IMR-90 (cell line): ENCODE measurements around the gene TPPP3. TPM values are rescaled to one million over a fixed set of nuclear protein-coding genes. Genes with fewer than 3 reads are reported as not detected.

Source experiments
- ATAC-seq: fragments of 200-7000 bp; cut with Tn5 transposase; 2 replicates; pipeline ENCODE4 v1.9.1; 2020; ENCODE audit warnings: low read depth, mild to moderate bottlenecking, moderate library complexity
- BruUV-seq: library from RNA; stranded (reverse); fragments of 400-500 nt; replicated peaks from 2 replicates; lab custom pipeline; 2021; lab: Mats Ljungman, UMichigan
- CTCF ChIA-PET: fragments of 300-600 bp; formaldehyde crosslinking; extraction: SDS; loops from one replicate; lab custom pipeline; 2021; ENCODE audit warnings: antibody characterized with exemption; lab: Yijun Ruan, JAX
- POLR2A ChIA-PET: fragments of 300-600 bp; sonication (Branson Sonifier 250); formaldehyde crosslinking; loops from one replicate; lab custom pipeline; 2022; ENCODE audit warnings: antibody characterized with exemption; ENCODE audit not compliant: unreplicated experiment; lab: Charles Lee
- DNase-seq: peaks from one replicate; pipeline ENCODE4 v3.0.0; 2013
- H2AFZ ChIP-seq: replicated peaks from 2 replicates; pipeline ENCODE3; 2013; ENCODE audit warnings: low read length, mild to moderate bottlenecking; ENCODE audit not compliant: poor library complexity
- H2AK5ac ChIP-seq: 2 replicates; pipeline ENCODE4 v1.6.1; 2013; ENCODE audit warnings: low read depth, low read length, inconsistent platforms
- H2AK9ac ChIP-seq: replicated peaks from 2 replicates; pipeline ENCODE3; 2013; ENCODE audit warnings: mild to moderate bottlenecking, low read depth, low read length, moderate library complexity; ENCODE audit not compliant: poor library complexity
- H2BK120ac ChIP-seq: 2 replicates; pipeline ENCODE4 v1.6.1; 2013; ENCODE audit warnings: low read depth, low read length, inconsistent platforms
- H2BK15ac ChIP-seq: 3 replicates; pipeline ENCODE4 v1.6.1; 2013; ENCODE audit warnings: low read depth, low read length, inconsistent platforms
- H2BK20ac ChIP-seq: 2 replicates; pipeline ENCODE4 v1.6.1; 2013; ENCODE audit warnings: low read depth, mild to moderate bottlenecking, inconsistent platforms, low read length, moderate library complexity
- H2BK5ac ChIP-seq: 2 replicates; pipeline ENCODE4 v1.6.1; 2013; ENCODE audit warnings: mild to moderate bottlenecking, low read depth, low read length, inconsistent platforms; ENCODE audit not compliant: poor library complexity, severe bottlenecking
- H3K14ac ChIP-seq: replicated peaks from 2 replicates; pipeline ENCODE4 v1.6.1; 2013; ENCODE audit warnings: low read depth, low read length, inconsistent platforms
- H3K18ac ChIP-seq: 2 replicates; pipeline ENCODE4 v1.6.1; 2013; ENCODE audit warnings: low read depth, low read length, control low read depth
- H3K23ac ChIP-seq: 2 replicates; pipeline ENCODE4 v1.6.1; 2013; ENCODE audit warnings: low read depth, low read length, inconsistent platforms
- H3K27ac ChIP-seq: 2 replicates; pipeline ENCODE4 v1.5.1; 2013; ENCODE audit warnings: mild to moderate bottlenecking, control low read depth, low read length; ENCODE audit not compliant: insufficient read depth
- H3K27me3 ChIP-seq: 2 replicates; pipeline ENCODE4 v1.6.1; 2013; ENCODE audit warnings: low read length; ENCODE audit not compliant: control insufficient read depth, insufficient read depth
- H3K36me3 ChIP-seq: 2 replicates; pipeline ENCODE4 v1.6.1; 2013; ENCODE audit warnings: low read length, mixed read lengths; ENCODE audit not compliant: control insufficient read depth, insufficient read depth
- H3K4ac ChIP-seq: 2 replicates; pipeline ENCODE4 v1.6.1; 2013; ENCODE audit warnings: low read depth, low read length, inconsistent platforms
- H3K4me1 ChIP-seq: 2 replicates; pipeline ENCODE4 v1.6.1; 2013; ENCODE audit warnings: low read length, mixed read lengths; ENCODE audit not compliant: control insufficient read depth, insufficient read depth
- H3K4me2 ChIP-seq: 2 replicates; pipeline ENCODE4 v1.6.1; 2013; ENCODE audit warnings: low read depth, mild to moderate bottlenecking, control low read depth, low read length, moderate library complexity
- H3K4me3 ChIP-seq: 2 replicates; pipeline ENCODE4 v1.5.1; 2013; ENCODE audit warnings: low read depth, mild to moderate bottlenecking, control low read depth, low read length, moderate library complexity; ENCODE audit not compliant: insufficient read depth
- H3K56ac ChIP-seq: 2 replicates; pipeline ENCODE4 v1.6.1; 2013; ENCODE audit warnings: low read length, inconsistent platforms; ENCODE audit not compliant: insufficient read depth; ENCODE audit errors: extremely low read depth
- H3K79me1 ChIP-seq, 2 experiments: 2 replicates each; pipeline ENCODE4 v1.6.1; 2013; ENCODE audit warnings: low read length in 2 of 2, inconsistent platforms in 1 of 2, low read depth in 1 of 2
- H3K9ac ChIP-seq: 2 replicates; pipeline ENCODE4 v1.6.1; 2013; ENCODE audit warnings: low read depth, low read length, control low read depth
- H3K9me1 ChIP-seq: 2 replicates; pipeline ENCODE4 v1.6.1; 2013; ENCODE audit warnings: low read length, inconsistent platforms; ENCODE audit not compliant: insufficient read depth
- H3K9me3 ChIP-seq: 2 replicates; pipeline ENCODE4 v1.6.1; 2013; ENCODE audit warnings: low read length; ENCODE audit not compliant: control insufficient read depth, insufficient read depth
- H4K20me1 ChIP-seq: 2 replicates; pipeline ENCODE4 v1.6.1; 2013; ENCODE audit warnings: low read length, inconsistent platforms; ENCODE audit not compliant: insufficient read depth
- H4K5ac ChIP-seq: 2 replicates; pipeline ENCODE4 v1.6.1; 2013; ENCODE audit warnings: mild to moderate bottlenecking, low read depth, low read length, control low read depth
- H4K8ac ChIP-seq, 2 experiments: 2 replicates each; pipeline ENCODE4 v1.6.1; 2013; ENCODE audit warnings: low read depth in 2 of 2, low read length in 2 of 2, control low read depth in 1 of 2, inconsistent platforms in 1 of 2
- H4K91ac ChIP-seq: 2 replicates; pipeline ENCODE4 v1.6.1; 2013; ENCODE audit warnings: low read depth, low read length, inconsistent platforms; ENCODE audit not compliant: insufficient read depth
- CEBPB ChIP-seq: IDR thresholded peaks from 2 replicates; pipeline ENCODE4 v1.6.1; 2012; ENCODE audit warnings: low read depth, low read length, improper control_type of control experiment
- CHD1 ChIP-seq: IDR thresholded peaks from 2 replicates; pipeline ENCODE4 v1.6.1; 2012; ENCODE audit warnings: low read depth, low read length, improper control_type of control experiment
- MAZ ChIP-seq: IDR thresholded peaks from 2 replicates; pipeline ENCODE4 v1.6.1; 2012; ENCODE audit warnings: low read depth, mild to moderate bottlenecking, low read length, improper control_type of control experiment, moderate library complexity, borderline replicate concordance
- MXI1 ChIP-seq: IDR thresholded peaks from 2 replicates; pipeline ENCODE4 v1.6.1; 2012; ENCODE audit warnings: low read depth, mild to moderate bottlenecking, low read length, moderate library complexity, borderline replicate concordance
- RAD21 ChIP-seq: IDR thresholded peaks from 2 replicates; pipeline ENCODE4 v1.6.1; 2012; ENCODE audit warnings: low read length, improper control_type of control experiment
- RCOR1 ChIP-seq: IDR thresholded peaks from 2 replicates; pipeline ENCODE4 v1.6.1; 2012; ENCODE audit warnings: mild to moderate bottlenecking, low read length, improper control_type of control experiment; ENCODE audit not compliant: insufficient replicate concordance
- RFX5 ChIP-seq: IDR thresholded peaks from 2 replicates; pipeline ENCODE4 v1.8.0; 2012; ENCODE audit warnings: low read depth, mild to moderate bottlenecking, low read length, moderate library complexity
- USF2 ChIP-seq: fragments of 150-350 bp; IDR thresholded peaks from 2 replicates; pipeline ENCODE4 v1.6.1; 2017; ENCODE audit warnings: mild to moderate bottlenecking, antibody characterized with exemption, low read length, low read depth
- WGBS, 2 experiments: methylation state at CpG; one replicate each; pipeline versions ENCODE4 v1.1.5 to v1.1.7; 2013; ENCODE audit warnings: missing lambda C conversion rate in 2 of 2; ENCODE audit not compliant: insufficient read length in 1 of 2; ENCODE audit errors: extremely low coverage in 2 of 2; 5-methylcytosine and 5-hydroxymethylcytosine counted together
- dilution Hi-C: fragments of 300-500 bp; cut with HindIII; formaldehyde crosslinking; loops from one replicate; pipeline ENCODE4 v1.14.3; 2018; ENCODE audit warnings: low sequenced_read_pairs; ENCODE audit not compliant: unreplicated experiment
- in situ Hi-C: fragments of 300-500 bp; cut with MboI; formaldehyde crosslinking; loops from 3 replicates; pipeline ENCODE4 v1.14.3; 2019; ENCODE audit warnings: low sequenced_read_pairs, inconsistent platforms, mixed read lengths
- intact Hi-C: fragments of 100-400 bp; cut with micrococcal nuclease; formaldehyde crosslinking; loops from 2 replicates; pipeline ENCODE4 v1.10.0; 2022
- polyA plus RNA-seq, 3 experiments: library from polyadenylated mRNA; depleted of rRNA; stranded (reverse); fragments of >200 nt; gene quantifications; 2 replicates each; pipeline ENCODE4 v1.2.3, GENCODE V29; 2012; ENCODE audit warnings: low replicate concordance in 1 of 3
- total RNA-seq: library from RNA; depleted of rRNA; stranded (reverse); fragments of >200 nt; gene quantifications from 2 replicates; pipeline ENCODE4 v1.2.3, GENCODE V29; 2012

Gene TPPP3
- total and polyA plus RNA-seq, 2 of the 4 experiments (the other 2 are of a cell fraction) = 0.54 to 2.4 TPM

- no peak overlapping the region for H3K14ac ChIP-seq
- no peak overlapping the region for H3K56ac ChIP-seq
- H3K23ac ChIP-seq = no peak overlapping the region
- H3K27ac ChIP-seq = no peak overlapping the region
- H3K9me1 ChIP-seq = peaks cover under 1% of the 10 kb centered on the region; the same call in 1 of the 2 replicates
- H2AK9ac ChIP-seq = peak overlapping the region; percentile 20
- no peak overlapping the region for H3K4ac ChIP-seq
- H4K5ac ChIP-seq = no peak overlapping the region
- dilution Hi-C loops (no loop called here), intact Hi-C loops (no loop called here), in situ Hi-C loops (no loop called here)
- no peak overlapping the region for H3K4me2 ChIP-seq
- H2BK15ac ChIP-seq = no peak overlapping the region
- H2AFZ ChIP-seq = no peak overlapping the region
- no peaks in the 10 kb centered on the region for H3K4me1 ChIP-seq
- H2AK5ac ChIP-seq = no peak overlapping the region
- no peak overlapping the region for H4K8ac ChIP-seq
- DNase-seq (no peak), ATAC-seq (no peak)
- no TSS peak for BruUV-seq
- 86% methylated on average over 6 of the region's 8 CpGs; no CpG with 5 or more reads in 1 of the 2 experiments for WGBS, 2 experiments
- no peak overlapping the region for H4K91ac ChIP-seq
- H2BK5ac ChIP-seq = no peak overlapping the region
- TF ChIP-seq CEBPB (no peak), MXI1 (no peak), USF2 (no peak), RFX5 (no peak), MAZ (no peak), RCOR1 (no peak), RAD21 (no peak), CHD1 (no peak)
- no peak overlapping the region for H3K9ac ChIP-seq
- peaks cover 25% of the 10 kb centered on the region for H3K27me3 ChIP-seq
- H3K18ac ChIP-seq = no peak overlapping the region
- POLR2A ChIA-PET = no interaction called here
- H2BK20ac ChIP-seq = no peak overlapping the region
- H3K4me3 ChIP-seq = no peak overlapping the region
- H3K36me3 ChIP-seq = no peaks in the 10 kb centered on the region
- no peak overlapping the region for H2BK120ac ChIP-seq
- H3K79me1 ChIP-seq = no peaks in the 10 kb centered on the region
- CTCF ChIA-PET = no interaction called here
- no peaks in the 10 kb centered on the region for H4K20me1 ChIP-seq
- no peaks in the 10 kb centered on the region for H3K9me3 ChIP-seq
These were observed 5.7 kb downstream of the TPPP3 start for GRCh38 chr16:67387479-67388079.
